NCI-H2196 (cell line): ENCODE results near the gene TNFRSF19.
A peak's percentile ranks its signal among the peaks of the same experiment; 100 is the strongest.
"Not testable (repeated sequence)": the region's sequence is repeated elsewhere in the genome, so short reads cannot be mapped to it uniquely, and the experiment has no call there.

Experiments used
- DNase-seq: peaks from one replicate; lab custom pipeline; 2025; ENCODE audit not compliant: unreplicated experiment; lab: John Stamatoyannopoulos, UW

TNFRSF19 gene

DNA sequence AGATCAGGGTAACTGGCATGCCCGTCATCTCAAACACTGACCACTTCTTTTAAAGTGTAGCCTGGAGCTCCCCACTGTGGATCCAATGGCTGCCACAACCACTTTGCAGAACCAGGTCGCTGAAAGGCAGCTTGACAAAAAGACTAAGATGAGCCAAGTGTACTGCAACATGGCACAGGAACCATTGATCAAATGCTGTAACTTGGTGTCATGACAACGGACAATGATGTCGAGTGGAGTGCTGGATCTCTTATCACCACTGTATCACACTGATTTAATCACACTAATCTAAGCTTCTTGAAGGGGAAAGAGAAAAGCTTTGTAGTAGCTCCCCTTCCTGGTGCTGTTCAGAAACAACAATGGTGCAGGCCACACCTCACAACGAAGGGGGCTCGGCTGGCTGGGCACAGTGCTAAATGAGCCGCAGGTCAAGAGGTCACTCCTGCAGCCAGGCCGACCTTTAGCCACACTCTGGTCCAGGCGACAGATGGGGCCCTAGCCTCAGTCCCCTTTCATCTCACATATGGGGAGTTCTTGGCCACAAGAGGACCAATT lies 2.2 kb upstream of the TNFRSF19 start:
- peak; percentile 15 for DNase-seq

- no peak for DNase-seq
Measured at GRCh38 chr13:23570921-23571315, 706 bp downstream of the TNFRSF19 start.

- no peak for DNase-seq
Measured at GRCh38 chr13:23571431-23571830, 1.2 kb downstream of the TNFRSF19 start.

DNA sequence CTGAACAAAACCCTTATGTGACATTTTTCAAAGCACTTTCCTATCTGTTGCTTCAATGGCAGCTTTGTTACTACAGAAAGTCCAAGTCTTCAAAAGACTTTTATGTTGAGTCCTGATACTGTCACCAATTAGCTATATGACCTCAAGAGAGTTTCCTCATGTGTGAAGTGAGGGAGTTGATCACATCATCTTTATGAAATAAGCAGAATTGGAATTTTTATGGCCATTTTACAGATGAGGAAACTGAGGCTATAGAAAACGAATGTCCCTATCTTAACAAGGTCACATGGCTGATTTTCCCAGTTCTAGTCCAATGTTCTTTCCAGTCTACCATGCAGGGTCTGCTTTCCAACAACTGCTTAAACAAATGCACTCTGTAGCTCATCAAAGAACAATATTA lies 2.6 kb downstream of the TNFRSF19 start:
- no peak for DNase-seq

- DNase-seq = no peak
Measured at GRCh38 chr13:23574421-23575145, 4.4 kb downstream of the TNFRSF19 start.

DNA sequence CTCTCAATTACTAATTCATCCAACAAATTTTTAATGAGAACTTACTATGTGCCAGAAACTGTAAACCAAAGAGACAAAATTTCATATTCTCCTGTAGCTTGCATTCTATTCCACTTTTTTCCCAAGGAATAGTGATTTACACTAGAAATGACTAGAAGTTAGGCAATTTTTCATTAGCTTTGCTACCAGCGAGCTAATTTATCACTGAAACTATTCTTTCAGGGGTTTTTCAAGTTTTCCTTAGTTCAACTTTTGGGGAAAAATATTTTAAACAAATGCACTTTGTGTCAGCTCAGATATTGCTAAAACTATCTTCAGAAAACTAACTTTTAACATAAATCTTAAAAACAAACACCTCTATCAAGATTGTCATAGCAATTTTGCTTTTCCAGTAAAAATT lies 5.4 kb downstream of the TNFRSF19 start:
- DNase-seq = no peak

- peak; percentile 45 for DNase-seq
Measured at GRCh38 chr13:23578411-23579071, 8.3 kb downstream of the TNFRSF19 start.

DNA sequence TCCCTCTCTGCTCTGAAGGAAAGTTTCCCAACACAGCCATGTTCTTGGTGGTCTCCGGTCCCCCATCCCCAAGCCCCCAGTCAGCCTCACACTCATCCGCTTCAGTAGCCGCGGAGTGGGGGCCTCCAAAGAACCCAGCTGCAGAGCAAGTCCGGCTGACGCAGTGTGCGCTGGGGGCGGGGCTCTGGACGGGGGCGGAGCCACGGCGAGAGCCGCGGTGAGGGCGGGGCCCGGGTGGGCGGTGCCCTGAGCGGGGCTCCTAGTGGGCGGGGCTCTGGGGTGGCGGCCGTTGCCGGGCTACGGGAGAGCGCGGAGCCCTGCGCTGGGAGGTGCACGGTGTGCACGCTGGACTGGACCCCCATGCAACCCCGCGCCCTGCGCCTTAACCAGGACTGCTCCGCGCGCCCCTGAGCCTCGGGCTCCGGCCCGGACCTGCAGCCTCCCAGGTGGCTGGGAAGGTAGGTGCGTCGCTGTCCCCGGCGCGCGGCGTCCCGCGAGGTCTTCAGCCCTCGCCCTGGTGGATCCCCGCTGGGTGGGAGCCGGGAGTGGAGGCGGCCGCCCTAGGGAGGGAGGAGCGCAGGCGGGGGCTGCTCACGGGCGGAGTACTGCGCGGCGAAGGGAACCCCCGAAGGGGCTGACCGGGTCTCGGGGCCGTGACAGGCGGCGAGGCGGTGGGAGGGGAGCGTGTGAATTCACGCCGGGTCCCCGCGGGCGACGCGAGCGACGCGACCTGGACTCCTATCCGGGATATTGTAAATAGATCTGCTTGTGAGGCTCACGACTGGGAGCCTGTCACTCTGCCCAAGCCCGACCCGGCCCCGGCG lies 9.1 kb downstream of the TNFRSF19 start:
- peak; percentile 76 for DNase-seq

GRCh38 chr13:23579896-23580683 lies 9.9 kb downstream of the TNFRSF19 start:
- DNase-seq = no peak

DNA sequence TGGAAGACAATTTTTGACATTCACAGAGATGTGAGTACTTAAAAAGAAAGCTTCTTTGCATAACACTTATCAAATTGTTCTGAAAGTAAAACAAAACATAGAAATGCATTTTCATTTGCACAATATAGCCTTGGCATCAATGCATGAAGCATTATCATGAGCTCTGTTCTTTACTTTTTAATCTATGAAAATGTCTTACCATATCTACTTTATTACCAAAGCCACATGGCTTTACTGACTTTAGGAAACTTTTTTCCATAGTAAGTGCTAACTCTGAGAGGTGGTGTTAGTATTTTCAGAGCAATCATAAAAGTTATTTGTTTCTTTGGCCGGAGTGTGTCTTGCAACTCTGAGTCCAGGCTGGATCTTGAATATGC lies 10.5 kb downstream of the TNFRSF19 start:
- DNase-seq = no peak

DNA sequence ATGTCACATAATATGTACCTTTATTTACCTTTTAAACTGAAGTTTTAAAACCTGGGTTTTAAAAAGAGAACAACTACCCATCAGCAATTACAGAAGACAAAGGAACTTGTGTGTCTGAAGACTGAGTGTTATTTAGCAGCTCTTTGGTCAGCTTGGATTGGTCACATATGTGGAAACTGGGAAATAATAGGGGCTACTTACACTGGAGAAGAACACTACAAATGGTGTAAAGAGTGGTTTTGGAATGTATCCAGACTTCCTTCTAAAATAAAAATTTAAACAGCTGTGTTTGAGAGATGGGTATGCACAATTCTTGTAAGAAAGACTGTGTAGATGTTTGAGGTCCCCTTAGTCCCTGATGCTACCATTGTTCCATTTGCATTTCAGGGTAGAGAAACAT lies 13.3 kb downstream of the TNFRSF19 start:
- DNase-seq = no peak

- no peak for DNase-seq
Measured at GRCh38 chr13:23584275-23584674, 14.1 kb downstream of the TNFRSF19 start.

- DNase-seq = no peak
Measured at GRCh38 chr13:23586336-23586735, 16.1 kb downstream of the TNFRSF19 start.

DNA sequence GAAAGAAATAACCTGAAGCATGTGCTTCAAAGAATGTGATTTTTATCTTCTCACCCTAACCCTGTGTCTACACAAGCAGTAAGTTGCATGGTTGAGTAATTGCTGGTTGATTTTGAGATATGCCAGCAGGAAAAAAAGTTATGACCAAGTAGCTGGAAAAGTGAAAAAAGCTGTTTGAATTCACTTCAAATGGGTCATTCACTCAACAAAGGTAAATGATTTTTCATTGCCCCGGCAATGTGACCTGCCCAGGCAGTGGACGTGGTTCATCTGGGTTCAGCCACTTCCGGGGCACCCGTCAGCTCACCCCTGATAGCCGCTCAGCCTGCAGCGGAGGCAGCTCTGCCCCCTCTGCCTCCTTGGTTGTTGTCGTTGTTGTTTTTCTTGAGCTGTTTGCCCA lies 18.5 kb downstream of the TNFRSF19 start:
- no peak for DNase-seq

DNA sequence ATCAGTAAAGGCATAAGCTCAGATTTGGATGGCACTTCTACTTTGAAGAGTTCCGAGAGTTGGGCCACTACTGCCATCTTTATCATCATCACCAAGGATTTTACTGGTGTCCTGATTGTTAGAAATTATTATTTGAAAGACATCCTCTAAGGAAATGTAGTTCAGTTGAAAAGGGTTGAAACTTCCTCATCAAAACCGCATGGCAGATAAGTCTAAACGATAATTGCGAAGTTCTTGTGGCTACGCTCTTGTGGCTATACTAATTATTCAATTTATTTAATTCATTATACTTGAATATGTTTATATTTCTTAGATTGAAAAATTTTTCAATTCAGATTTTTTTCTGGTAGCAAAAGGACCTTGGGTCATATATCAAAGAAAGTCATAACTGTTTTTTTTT lies 22.4 kb downstream of the TNFRSF19 start:
- DNase-seq = no peak

DNA sequence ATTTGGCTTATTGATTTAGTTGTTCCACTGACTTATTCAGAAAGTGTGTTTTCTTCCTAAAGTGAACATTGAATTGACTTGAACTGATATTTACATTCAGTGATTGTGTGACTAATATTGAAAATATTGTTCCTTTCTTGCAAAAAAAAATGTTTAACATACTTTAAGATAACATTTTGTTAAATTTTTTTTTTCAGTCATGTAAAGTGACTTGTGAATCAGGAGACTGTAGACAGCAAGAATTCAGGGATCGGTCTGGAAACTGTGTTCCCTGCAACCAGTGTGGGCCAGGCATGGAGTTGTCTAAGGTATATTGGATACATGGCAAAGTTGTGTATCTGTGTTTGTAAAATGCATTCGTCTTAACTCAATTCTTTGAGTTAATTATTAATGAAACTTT lies 22.9 kb downstream of the TNFRSF19 start:
- DNase-seq = no peak

GRCh38 chr13:23594290-23594689 lies 24.1 kb downstream of the TNFRSF19 start:
- not testable (repeated sequence) for DNase-seq

DNA sequence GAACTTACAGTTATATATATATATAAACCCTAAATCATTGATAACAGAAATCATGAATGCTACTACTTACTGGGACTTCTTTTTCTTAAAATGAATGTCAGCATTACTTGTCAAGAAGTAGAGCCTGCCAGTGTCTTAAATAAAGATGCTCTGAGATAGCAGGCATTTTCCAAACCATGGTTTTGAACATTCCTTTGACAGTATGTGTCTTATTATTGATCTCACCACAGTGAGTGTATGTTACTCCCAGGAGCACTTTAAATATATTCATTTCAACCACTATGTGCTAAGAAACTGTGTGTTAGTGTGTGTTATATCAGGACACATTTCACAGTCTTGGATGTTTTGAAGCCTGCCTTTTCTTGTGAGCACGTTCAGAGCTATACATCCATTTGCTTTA lies 28.2 kb downstream of the TNFRSF19 start:
- DNase-seq = no peak

- no peak for DNase-seq
Measured at GRCh38 chr13:23599083-23599925, 29.1 kb downstream of the TNFRSF19 start.

- DNase-seq = no peak
Measured at GRCh38 chr13:23600100-23600499, 29.9 kb downstream of the TNFRSF19 start.
